Upper lobe of left lung (tissue), 4 donors: ENCODE measurements around the gene DNAH8.
"Not testable (repeated sequence)": the region's sequence is repeated elsewhere in the genome, so short reads cannot be mapped to it uniquely, and the experiment has no call there.

ENCODE experiments used
- CTCF ChIP-seq, 6 experiments: fragments of 450-650 bp in 4 of 6; fragments of 200-600 bp in 2 of 6; sonication (generic) in 2 of 6; IDR thresholded peaks; one replicate each; pipeline ENCODE4 v1.5.1; 2016 to 2019; ENCODE audit warnings: antibody characterized with exemption in 6 of 6
- POLR2A ChIP-seq, 4 donors: fragments of 450-650 bp; IDR thresholded peaks; one replicate each; pipeline ENCODE4 v1.5.1; 2016 to 2017; ENCODE audit warnings: antibody characterized with exemption in 4 of 4, mild to moderate bottlenecking in 2 of 4
- POLR2AphosphoS5 ChIP-seq, 2 donors: sonication (generic); formaldehyde crosslinking; IDR thresholded peaks; one replicate each; pipeline ENCODE4 v1.5.1; 2017; ENCODE audit warnings: antibody characterized with exemption in 2 of 2

GRCh38 chr6:38699702-38700101 lies 15.4 kb upstream of the DNAH8 start:
- TF ChIP-seq CTCF, POLR2AphosphoS5, POLR2A (IDR thresholded peaks at IDR 0.05): not testable (repeated sequence)
